Measurements from ENCODE around the gene RSPO4.

Gene RSPO4

GRCh38 chr20:942611-943010, 59.5 kb downstream of the RSPO4 start:
- no peak for DNase-seq (ENCODE audit: low spot score)

GRCh38 chr20:940926-941325, 61.2 kb downstream of the RSPO4 start:
- DNase-seq (ENCODE audit: low spot score): no peak

- no peak for DNase-seq (ENCODE audit: low spot score)
Measured at GRCh38 chr20:939606-940005, 62.5 kb downstream of the RSPO4 start.

- no peak for DNase-seq (ENCODE audit: low spot score)
Measured at GRCh38 chr20:934186-934840, 67.8 kb downstream of the RSPO4 start.

GRCh38 chr20:933029-933428, 69.1 kb downstream of the RSPO4 start:
- DNase-seq (ENCODE audit: low spot score): no peak

GRCh38 chr20:931401-931800, 70.7 kb downstream of the RSPO4 start:
- DNase-seq (ENCODE audit: low spot score): no peak

GRCh38 chr20:926670-927069, 75.4 kb downstream of the RSPO4 start:
- no peak for DNase-seq (ENCODE audit: low spot score)

GRCh38 chr20:925516-925915, 76.6 kb downstream of the RSPO4 start:
- DNase-seq (ENCODE audit: low spot score): no peak

GRCh38 chr20:924639-925038, 77.5 kb downstream of the RSPO4 start:
- no peak for DNase-seq (ENCODE audit: low spot score)

- no peak for DNase-seq (ENCODE audit: low spot score)
Measured at GRCh38 chr20:922781-923180, 79.3 kb downstream of the RSPO4 start.

- DNase-seq (ENCODE audit: low spot score): no peak
Measured at GRCh38 chr20:921068-921467, 81.0 kb downstream of the RSPO4 start.

GRCh38 chr20:920311-920710, 81.8 kb downstream of the RSPO4 start:
- no peak for DNase-seq (ENCODE audit: low spot score)

- no peak for DNase-seq (ENCODE audit: low spot score)
Measured at GRCh38 chr20:919491-919916, 82.6 kb downstream of the RSPO4 start.

GRCh38 chr20:917416-917815, 84.7 kb downstream of the RSPO4 start:
- DNase-seq (ENCODE audit: low spot score): no peak

GRCh38 chr20:916825-917224, 85.3 kb downstream of the RSPO4 start:
- no peak for DNase-seq (ENCODE audit: low spot score)

GRCh38 chr20:916125-916799, 85.8 kb downstream of the RSPO4 start, which contains the start of gene ANGPT4:
ANGPT4 (minus strand) TSS chr20:916334; CDS start chr20:916214, 120 bp downstream.
- DNase-seq (ENCODE audit: low spot score): no peak

- no peak for DNase-seq (ENCODE audit: low spot score)
Measured at GRCh38 chr20:914727-915498, 87.2 kb downstream of the RSPO4 start.

- DNase-seq (ENCODE audit: low spot score): no peak
Measured at GRCh38 chr20:913306-913849, 88.7 kb downstream of the RSPO4 start.

- DNase-seq (ENCODE audit: low spot score): no peak
Measured at GRCh38 chr20:911882-912600, 90.1 kb downstream of the RSPO4 start.

GRCh38 chr20:910870-911770, 91.0 kb downstream of the RSPO4 start:
- no peak for DNase-seq (ENCODE audit: low spot score)

Measured in CD4-positive, alpha-beta T cell treated with Interleukin-15 for 4 hours (primary cell).